Heart right ventricle (tissue), 16 donors: ENCODE measurements around the gene NELL2. TPM values are rescaled to one million over a fixed set of nuclear protein-coding genes. Genes with fewer than 3 reads are reported as not detected.

Experiments used
- ATAC-seq, 8 donors: fragments of 200-7000 bp; cut with Tn5 transposase; one replicate each; pipeline ENCODE4 v1.9.1; 2020; ENCODE audit warnings: mild to moderate bottlenecking in 8 of 8, moderate library complexity in 8 of 8, moderate number of reproducible peaks in 1 of 8
- DNase-seq, 2 donors: peaks; one replicate each; pipeline ENCODE4 v3.0.0-alpha.2; 2020
- H3K27ac ChIP-seq, 10 donors: fragments of 200-600 bp; sonication (generic) in 2 of 10; one replicate each; pipeline versions ENCODE4 v1.5.0 to v1.8.0; 2020 to 2022; ENCODE audit warnings: mild to moderate bottlenecking in 3 of 10
- H3K27me3 ChIP-seq, 7 donors: fragments of 200-600 bp; one replicate each; pipeline ENCODE4 v1.8.0; 2021 to 2022; ENCODE audit warnings: mild to moderate bottlenecking in 2 of 7
- H3K36me3 ChIP-seq, 9 donors: fragments of 200-600 bp; sonication (generic) in 1 of 9; one replicate each; pipeline versions ENCODE4 v1.5.0 to v1.8.0; 2020 to 2022; ENCODE audit warnings: mild to moderate bottlenecking in 2 of 9
- H3K4me1 ChIP-seq, 9 donors: fragments of 200-600 bp; sonication (generic) in 1 of 9; one replicate each; pipeline versions ENCODE4 v1.5.0 to v1.8.0; 2020 to 2022; ENCODE audit warnings: mild to moderate bottlenecking in 4 of 9
- H3K4me3 ChIP-seq, 10 donors: fragments of 200-600 bp; sonication (generic) in 2 of 10; one replicate each; pipeline versions ENCODE4 v1.5.0 to v1.8.0; 2020 to 2022; ENCODE audit warnings: mild to moderate bottlenecking in 7 of 10, moderate library complexity in 2 of 10
- H3K9me3 ChIP-seq, 11 donors: fragments of 200-600 bp in 10 of 11; sonication (generic) in 2 of 11; one replicate each; pipeline versions ENCODE4 v1.5.0 to v1.8.0; 2013 to 2022; ENCODE audit warnings: mild to moderate bottlenecking in 2 of 11, control low read depth in 1 of 11, moderate library complexity in 1 of 11
- CTCF ChIP-seq, 9 donors: fragments of 200-600 bp; sonication (generic) in 2 of 9; IDR thresholded peaks; one replicate each; pipeline versions ENCODE4 v1.5.0 to v1.8.0; 2021 to 2022; ENCODE audit warnings: antibody characterized with exemption in 9 of 9, mild to moderate bottlenecking in 5 of 9, moderate library complexity in 1 of 9
- WGBS, 2 donors: extraction: QIAGEN DNeasy Blood & Tissue Kit; methylation state at CpG; one replicate each; pipeline ENCODE4 v1.1.7; 2013; ENCODE audit warnings: inconsistent platforms in 1 of 2; 5-methylcytosine and 5-hydroxymethylcytosine counted together
- intact Hi-C, 10 donors: fragments of 100-400 bp; cut with DNase I; formaldehyde crosslinking; loops; one replicate each; pipeline versions ENCODE4 v1.11.1 to v1.14.2; 2022
- polyA plus RNA-seq, 2 donors: library from polyadenylated mRNA; stranded (reverse); fragments of 200-250 nt; gene quantifications; one replicate each; pipeline ENCODE4 v1.2.3, GENCODE V29; 2013
- total RNA-seq, 10 donors: library from RNA; stranded (reverse); fragmentation: NEBNext Ultra II Directional in 3 of 10; extraction: Animal tissue kit (Norgen Biotek cat#: 25700) in 3 of 10; gene quantifications; one replicate each; pipeline versions ENCODE4 v1.2.1 to v1.2.4, GENCODE V29; 2021 to 2023
- donor health status: Arrhythmogenic right ventricular cardiomyopathy.
- donor health status: ischemic (EF 13 %, LVEDD 7.1; RV severe dilation, severe dysfunction).
- donor health status: healthy with polysubstance abuse.
- donor health status: DM: no; HTN: yes; CAD: no.
- donor health status: DM: no; HTN: no; CAD: no.
- donor health status: ischemic (EF 25% LVEDD 6.9; RV normal size, moderate dysfunction).
- donor health status: ischemic (EF 25% LVEDD 5.7; RV mildly dilated, moderate dysfunction).
- donor health status: healthy.
- donor health status: DM: yes; HTN: yes; CAD: no.
- donor health status: Ischemic cardiomyopathy.
- donor health status: ischemic (EF 35%, LVEDD 5.7; RV mildly dilated, moderate dysfunction).
- donor health status: nonischemic (EF 11% LVEDD 7.7; RV severe dilation, severe dysfunction).
- donor health status: DM: yes; HTN: yes; CAD: no.
- donor health status: PGD.
- donor health status: ischemic (EF 29% LVEDD 5.4; RV normal size, mild dysfunction).
- donor health status: nonischemic (EF 23%, LVEDD 6.1; RV moderate dilation, normal function).

NELL2 gene
- total and polyA plus RNA-seq, 12 donors, result 0.06 to 2.8 (median 0.46) TPM; not detected in 3

- DNase-seq, result no peak
- H3K36me3 ChIP-seq, result no peaks in the 10 kb centered on the region
- H3K4me1 ChIP-seq, result no peaks in the 10 kb centered on the region
- no peak for ATAC-seq
- H3K9me3 ChIP-seq, result peaks cover 0 to 9% (median 0%) of the 10 kb centered on the region in 11 donors
- intact Hi-C loops, result no loop called here
- no peak for TF ChIP-seq CTCF (IDR thresholded peaks at IDR 0.05)
- H3K27ac ChIP-seq, result no peak overlapping the region
- H3K27me3 ChIP-seq, result no peaks in the 10 kb centered on the region
- H3K4me3 ChIP-seq, result no peak overlapping the region
Measured at GRCh38 chr12:44795970-44796369, 80.1 kb downstream of the NELL2 start.

GRCh38 chr12:44788731-44789130 lies 87.4 kb downstream of the NELL2 start:
- WGBS, 2 donors, result 75 to 81% methylated on average over 4 of the region's 4 CpGs
- no peak for TF ChIP-seq CTCF (IDR thresholded peaks at IDR 0.05)
- no peak for ATAC-seq
- H3K4me1 ChIP-seq, result no peaks in the 10 kb centered on the region
- intact Hi-C loops, result no loop called here
- no peaks in the 10 kb centered on the region for H3K36me3 ChIP-seq
- no peak for DNase-seq
- peaks cover 0 to 11% (median 0%) of the 10 kb centered on the region in 11 donors for H3K9me3 ChIP-seq
- H3K27ac ChIP-seq, result no peak overlapping the region
- H3K4me3 ChIP-seq, result no peak overlapping the region
- no peaks in the 10 kb centered on the region for H3K27me3 ChIP-seq

- Histone ChIP-seq H3K4me3 (no peak overlapping the region), H3K27me3 (no peaks in the 10 kb centered on the region), H3K4me1 (no peaks in the 10 kb centered on the region), H3K36me3 (no peaks in the 10 kb centered on the region), H3K27ac (no peak overlapping the region), H3K9me3 (no peaks in the 10 kb centered on the region)
- no peak for TF ChIP-seq CTCF (IDR thresholded peaks at IDR 0.05)
- WGBS, 2 donors, result 83 to 95% methylated on average over 2 of the region's 2 CpGs
- ATAC-seq, result no peak
- DNase-seq, result no peak
- intact Hi-C loops, result no loop called here
Measured at GRCh38 chr12:44780221-44780790, 95.8 kb downstream of the NELL2 start.

GRCh38 chr12:44779766-44780165 lies 96.3 kb downstream of the NELL2 start:
- intact Hi-C loops, result no loop called here
- Histone ChIP-seq H3K9me3 (no peaks in the 10 kb centered on the region), H3K4me3 (no peak overlapping the region), H3K4me1 (no peaks in the 10 kb centered on the region), H3K27ac (no peak overlapping the region), H3K36me3 (no peaks in the 10 kb centered on the region), H3K27me3 (no peaks in the 10 kb centered on the region)
- TF ChIP-seq CTCF (IDR thresholded peaks at IDR 0.05), result no peak
- no peak for DNase-seq
- ATAC-seq, result no peak
- whole genome bisulfite sequencing, 2 donors, result 82 to 87% methylated on average over 6 of the region's 6 CpGs
